ENCODE data around the gene ZNF664. TPM values are rescaled to one million over a fixed set of nuclear protein-coding genes. Genes with fewer than 3 reads are reported as not detected.

ZNF664 gene
- total and polyA plus RNA-seq, 9 of the 15 experiments (the other 6 are each of a cell fraction or from before 2014, with no cell fraction given): 3.3 to 101 (median 63.6) TPM

DNA sequence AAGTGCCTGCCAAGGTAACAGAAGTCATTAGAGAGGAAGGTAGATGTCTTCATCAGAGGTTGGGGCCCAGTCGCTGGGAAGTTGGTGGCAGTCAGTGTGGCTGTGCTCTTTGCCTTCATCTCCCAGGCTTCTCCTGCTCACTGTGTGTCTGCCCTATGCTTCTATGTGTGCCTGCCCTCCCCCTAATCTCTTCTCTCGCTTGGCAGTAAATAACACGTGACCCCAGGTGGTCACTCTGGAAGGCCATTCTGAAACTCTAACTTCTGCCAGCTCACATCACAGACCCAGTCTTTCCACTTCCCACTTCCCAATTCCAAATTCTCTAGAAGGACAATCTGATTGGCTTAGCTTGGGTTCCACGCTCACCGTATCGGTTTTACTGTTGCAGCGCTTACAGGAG lies 9.3 kb downstream of the ZNF664 start:
- no peaks in the 10 kb centered on the region for H3K9me3 ChIP-seq (replicated peaks; ENCODE audit: control insufficient read depth, insufficient read depth, low read depth, low read length)
- no peak for DNase-seq (ENCODE audit: extremely low read depth in 1 of 4, low spot score in 3 of 4)
- no peak for ATAC-seq
- peaks cover 32% of the 10 kb centered on the region for H3K79me2 ChIP-seq (ENCODE audit: control insufficient read depth, insufficient read depth, low read length)
- POLR2A ChIA-PET: no interaction called here
- no peak overlapping the region for H3K27ac ChIP-seq (ENCODE audit: extremely low read depth, low read depth, low read length)
- H3K27me3 ChIP-seq (ENCODE audit: control insufficient read depth in 2 of 2, insufficient read depth in 2 of 2, low read length in 2 of 2): no peaks in the 10 kb centered on the region
- BruUV-seq (replicated peaks): no TSS peak
- TF ChIP-seq, protein P1, sequence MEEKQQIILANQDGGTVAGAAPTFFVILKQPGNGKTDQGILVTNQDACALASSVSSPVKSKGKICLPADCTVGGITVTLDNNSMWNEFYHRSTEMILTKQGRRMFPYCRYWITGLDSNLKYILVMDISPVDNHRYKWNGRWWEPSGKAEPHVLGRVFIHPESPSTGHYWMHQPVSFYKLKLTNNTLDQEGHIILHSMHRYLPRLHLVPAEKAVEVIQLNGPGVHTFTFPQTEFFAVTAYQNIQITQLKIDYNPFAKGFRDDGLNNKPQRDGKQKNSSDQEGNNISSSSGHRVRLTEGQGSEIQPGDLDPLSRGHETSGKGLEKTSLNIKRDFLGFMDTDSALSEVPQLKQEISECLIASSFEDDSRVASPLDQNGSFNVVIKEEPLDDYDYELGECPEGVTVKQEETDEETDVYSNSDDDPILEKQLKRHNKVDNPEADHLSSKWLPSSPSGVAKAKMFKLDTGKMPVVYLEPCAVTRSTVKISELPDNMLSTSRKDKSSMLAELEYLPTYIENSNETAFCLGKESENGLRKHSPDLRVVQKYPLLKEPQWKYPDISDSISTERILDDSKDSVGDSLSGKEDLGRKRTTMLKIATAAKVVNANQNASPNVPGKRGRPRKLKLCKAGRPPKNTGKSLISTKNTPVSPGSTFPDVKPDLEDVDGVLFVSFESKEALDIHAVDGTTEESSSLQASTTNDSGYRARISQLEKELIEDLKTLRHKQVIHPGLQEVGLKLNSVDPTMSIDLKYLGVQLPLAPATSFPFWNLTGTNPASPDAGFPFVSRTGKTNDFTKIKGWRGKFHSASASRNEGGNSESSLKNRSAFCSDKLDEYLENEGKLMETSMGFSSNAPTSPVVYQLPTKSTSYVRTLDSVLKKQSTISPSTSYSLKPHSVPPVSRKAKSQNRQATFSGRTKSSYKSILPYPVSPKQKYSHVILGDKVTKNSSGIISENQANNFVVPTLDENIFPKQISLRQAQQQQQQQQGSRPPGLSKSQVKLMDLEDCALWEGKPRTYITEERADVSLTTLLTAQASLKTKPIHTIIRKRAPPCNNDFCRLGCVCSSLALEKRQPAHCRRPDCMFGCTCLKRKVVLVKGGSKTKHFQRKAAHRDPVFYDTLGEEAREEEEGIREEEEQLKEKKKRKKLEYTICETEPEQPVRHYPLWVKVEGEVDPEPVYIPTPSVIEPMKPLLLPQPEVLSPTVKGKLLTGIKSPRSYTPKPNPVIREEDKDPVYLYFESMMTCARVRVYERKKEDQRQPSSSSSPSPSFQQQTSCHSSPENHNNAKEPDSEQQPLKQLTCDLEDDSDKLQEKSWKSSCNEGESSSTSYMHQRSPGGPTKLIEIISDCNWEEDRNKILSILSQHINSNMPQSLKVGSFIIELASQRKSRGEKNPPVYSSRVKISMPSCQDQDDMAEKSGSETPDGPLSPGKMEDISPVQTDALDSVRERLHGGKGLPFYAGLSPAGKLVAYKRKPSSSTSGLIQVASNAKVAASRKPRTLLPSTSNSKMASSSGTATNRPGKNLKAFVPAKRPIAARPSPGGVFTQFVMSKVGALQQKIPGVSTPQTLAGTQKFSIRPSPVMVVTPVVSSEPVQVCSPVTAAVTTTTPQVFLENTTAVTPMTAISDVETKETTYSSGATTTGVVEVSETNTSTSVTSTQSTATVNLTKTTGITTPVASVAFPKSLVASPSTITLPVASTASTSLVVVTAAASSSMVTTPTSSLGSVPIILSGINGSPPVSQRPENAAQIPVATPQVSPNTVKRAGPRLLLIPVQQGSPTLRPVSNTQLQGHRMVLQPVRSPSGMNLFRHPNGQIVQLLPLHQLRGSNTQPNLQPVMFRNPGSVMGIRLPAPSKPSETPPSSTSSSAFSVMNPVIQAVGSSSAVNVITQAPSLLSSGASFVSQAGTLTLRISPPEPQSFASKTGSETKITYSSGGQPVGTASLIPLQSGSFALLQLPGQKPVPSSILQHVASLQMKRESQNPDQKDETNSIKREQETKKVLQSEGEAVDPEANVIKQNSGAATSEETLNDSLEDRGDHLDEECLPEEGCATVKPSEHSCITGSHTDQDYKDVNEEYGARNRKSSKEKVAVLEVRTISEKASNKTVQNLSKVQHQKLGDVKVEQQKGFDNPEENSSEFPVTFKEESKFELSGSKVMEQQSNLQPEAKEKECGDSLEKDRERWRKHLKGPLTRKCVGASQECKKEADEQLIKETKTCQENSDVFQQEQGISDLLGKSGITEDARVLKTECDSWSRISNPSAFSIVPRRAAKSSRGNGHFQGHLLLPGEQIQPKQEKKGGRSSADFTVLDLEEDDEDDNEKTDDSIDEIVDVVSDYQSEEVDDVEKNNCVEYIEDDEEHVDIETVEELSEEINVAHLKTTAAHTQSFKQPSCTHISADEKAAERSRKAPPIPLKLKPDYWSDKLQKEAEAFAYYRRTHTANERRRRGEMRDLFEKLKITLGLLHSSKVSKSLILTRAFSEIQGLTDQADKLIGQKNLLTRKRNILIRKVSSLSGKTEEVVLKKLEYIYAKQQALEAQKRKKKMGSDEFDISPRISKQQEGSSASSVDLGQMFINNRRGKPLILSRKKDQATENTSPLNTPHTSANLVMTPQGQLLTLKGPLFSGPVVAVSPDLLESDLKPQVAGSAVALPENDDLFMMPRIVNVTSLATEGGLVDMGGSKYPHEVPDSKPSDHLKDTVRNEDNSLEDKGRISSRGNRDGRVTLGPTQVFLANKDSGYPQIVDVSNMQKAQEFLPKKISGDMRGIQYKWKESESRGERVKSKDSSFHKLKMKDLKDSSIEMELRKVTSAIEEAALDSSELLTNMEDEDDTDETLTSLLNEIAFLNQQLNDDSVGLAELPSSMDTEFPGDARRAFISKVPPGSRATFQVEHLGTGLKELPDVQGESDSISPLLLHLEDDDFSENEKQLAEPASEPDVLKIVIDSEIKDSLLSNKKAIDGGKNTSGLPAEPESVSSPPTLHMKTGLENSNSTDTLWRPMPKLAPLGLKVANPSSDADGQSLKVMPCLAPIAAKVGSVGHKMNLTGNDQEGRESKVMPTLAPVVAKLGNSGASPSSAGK (IDR thresholded peaks at IDR 0.05): no peak
- TF ChIP-seq ZNF445 (CRISPR knock-in tag; IDR thresholded peaks at IDR 0.05; ENCODE audit: low read depth) (no peak), ZNF57 (CRISPR knock-in tag; IDR thresholded peaks at IDR 0.05) (no peak), PTBP1 (IDR thresholded peaks at IDR 0.05; ENCODE audit: low read depth, low read length) (no peak), KDM2B (CRISPR knock-in tag; IDR thresholded peaks at IDR 0.05) (no peak), THRAP3 (IDR thresholded peaks at IDR 0.05; ENCODE audit: borderline replicate concordance) (no peak), ARID2 (IDR thresholded peaks at IDR 0.05) (no peak), ETV5 (CRISPR knock-in tag; IDR thresholded peaks at IDR 0.05; ENCODE audit: low read depth) (no peak)
- in situ Hi-C loops (cut with MboI): no loop called here
- FAIRE-seq: no peak
- H3K36me3 ChIP-seq (ENCODE audit: control insufficient read depth, insufficient read depth, low read length): peaks cover 27% of the 10 kb centered on the region
- intact Hi-C loops (cut with micrococcal nuclease): loop anchor here (5.0 kb wide), 1 partner anchor 75 kb away; no protein-coding TSS in a partner anchor
- no peaks in the 10 kb centered on the region for H3K9me1 ChIP-seq (ENCODE audit: control insufficient read depth, insufficient read depth, low read length)
- WGBS (ENCODE audit: insufficient coverage, low coverage, missing lambda C conversion rate): 85% methylated on average over 7 of the region's 7 CpGs
- H3K4me2 ChIP-seq (ENCODE audit: insufficient read depth, low read length): no peak overlapping the region
- H4K20me1 ChIP-seq (replicated peaks; ENCODE audit: control insufficient read depth, insufficient read depth, low read length): peaks cover 14% of the 10 kb centered on the region
- H2AFZ ChIP-seq (ENCODE audit: low read depth, low read length): no peak overlapping the region
- H3K4me1 ChIP-seq (replicated peaks in 1 of 2; ENCODE audit: control insufficient read depth in 2 of 2, insufficient read depth in 2 of 2, low read length in 2 of 2): 0 out of 5 replicates have a peak, but pooled peaks cover 0 to 3% of the 10 kb centered on the region in 2 experiments
- no peak overlapping the region for H3K9ac ChIP-seq (ENCODE audit: insufficient read depth in 1 of 2, low read depth in 2 of 2, low read length in 2 of 2)
- H3K4me3 ChIP-seq: no peak overlapping the region
- CTCF ChIA-PET (ENCODE audit: low intra/inter-chr PET ratio): interaction anchor here (2.6 kb wide), 1 partner anchor 77 kb away, joined by 11 read pairs; no protein-coding TSS in a partner anchor
